B cell (primary cell): ENCODE results near the gene TIFAB. TPM values are rescaled to one million over a fixed set of nuclear protein-coding genes. Genes with fewer than 3 reads are reported as not detected.

Source experiments
- ATAC-seq: fragments of 200-7000 bp; cut with Tn5 transposase; one replicate; pipeline ENCODE4 v1.10.0; 2021; ENCODE audit warnings: low read depth, mild to moderate bottlenecking, moderate number of reproducible peaks, moderate library complexity
- CTCF ChIA-PET: fragments of 350-600 bp; sonication (Branson Sonifier 250); formaldehyde crosslinking; loops from one replicate; lab custom pipeline; 2021; ENCODE audit warnings: antibody characterized with exemption, inconsistent platforms; lab: Charles Lee
- POLR2A ChIA-PET: fragments of 350-600 bp; sonication (Branson Sonifier 250); formaldehyde crosslinking; loops from one replicate; lab custom pipeline; 2021; ENCODE audit warnings: antibody characterized with exemption; lab: Charles Lee
- DNase-seq: peaks from one replicate; pipeline ENCODE4 v3.0.0; 2013
- H2AFZ ChIP-seq: 2 replicates; pipeline ENCODE4 v1.6.1; 2012; ENCODE audit warnings: mild to moderate bottlenecking, low read depth, low read length; ENCODE audit not compliant: insufficient read depth, poor library complexity, severe bottlenecking
- H3K27ac ChIP-seq, 2 donors: 1 replicate in 1 of 2; 2 replicates in 1 of 2; pipeline ENCODE4 v1.5.1; 2012 to 2013; ENCODE audit warnings: low read length in 2 of 2, mild to moderate bottlenecking in 2 of 2, moderate library complexity in 1 of 2
- H3K27me3 ChIP-seq, 4 experiments: fragments of 200-600 bp in 1 of 4; sonication (generic) in 1 of 4; replicated peaks in 1 of 4; 1 replicate in 2 of 4; 2 replicates in 2 of 4; pipeline versions ENCODE4 v1.6.1 to v1.7.0; 2013 to 2016; ENCODE audit warnings: low read length in 3 of 4, mild to moderate bottlenecking in 2 of 4, mixed read lengths in 1 of 4, moderate library complexity in 1 of 4; ENCODE audit not compliant: insufficient read depth in 4 of 4, control insufficient read depth in 3 of 4; ENCODE audit errors: control extremely low read depth in 1 of 4
- H3K36me3 ChIP-seq, 2 experiments: replicated peaks in 1 of 2; 1 replicate in 1 of 2; 2 replicates in 1 of 2; pipeline versions ENCODE4 v1.6.1 to v1.7.1; 2013; ENCODE audit warnings: low read length in 1 of 2; ENCODE audit not compliant: insufficient read depth in 2 of 2, control insufficient read depth in 1 of 2; ENCODE audit errors: control extremely low read depth in 1 of 2, extremely low read depth in 1 of 2
- H3K4me1 ChIP-seq, 2 donors: fragments of 200-600 bp in 1 of 2; sonication (generic) in 1 of 2; 1 replicate in 1 of 2; 2 replicates in 1 of 2; pipeline versions ENCODE4 v1.5.1 to v1.6.1; 2013 to 2017; ENCODE audit warnings: low read length in 2 of 2; ENCODE audit not compliant: control insufficient read depth in 2 of 2, insufficient read depth in 2 of 2
- H3K4me2 ChIP-seq: replicated peaks from 2 replicates; pipeline ENCODE3; 2012; ENCODE audit warnings: mild to moderate bottlenecking, low read depth, low read length; ENCODE audit not compliant: poor library complexity, severe bottlenecking
- H3K4me3 ChIP-seq, 5 experiments: fragments of 200-600 bp in 1 of 5; sonication (generic) in 1 of 5; 1 replicate in 3 of 5; 2 replicates in 2 of 5; pipeline versions ENCODE4 v1.5.1 to v1.7.0; 2011 to 2016; ENCODE audit warnings: low read length in 4 of 5, mild to moderate bottlenecking in 4 of 5, low read depth in 2 of 5, control low read depth in 1 of 5, moderate library complexity in 1 of 5; ENCODE audit not compliant: insufficient read depth in 1 of 5; ENCODE audit errors: control extremely low read depth in 1 of 5, extremely low read depth in 1 of 5
- H3K79me2 ChIP-seq: fragments of 200-600 bp; sonication (generic); one replicate; pipeline ENCODE4 v1.6.0; 2016; ENCODE audit warnings: low read length; ENCODE audit not compliant: control insufficient read depth, insufficient read depth
- H3K9ac ChIP-seq: fragments of 200-600 bp; sonication (generic); 2 replicates; pipeline ENCODE4 v1.6.1; 2017; ENCODE audit warnings: mild to moderate bottlenecking, low read length, moderate library complexity
- H3K9me3 ChIP-seq, 3 donors: one replicate each; pipeline versions ENCODE4 v1.6.1 to v1.7.1; 2013; ENCODE audit warnings: low read length in 2 of 3; ENCODE audit not compliant: control insufficient read depth in 2 of 3, insufficient read depth in 1 of 3; ENCODE audit errors: control extremely low read depth in 1 of 3
- H4K20me1 ChIP-seq: 2 replicates; pipeline ENCODE4 v1.6.0; 2012; ENCODE audit warnings: mild to moderate bottlenecking, low read length; ENCODE audit not compliant: insufficient read depth, control insufficient read depth, poor library complexity, severe bottlenecking
- H3K27ac Mint-ChIP-seq: one replicate; pipeline ENCODE4 v1.8.0; 2021; ENCODE audit warnings: mixed read lengths
- H3K27me3 Mint-ChIP-seq: one replicate; pipeline ENCODE4 v1.8.0; 2021; ENCODE audit warnings: mixed read lengths
- H3K4me1 Mint-ChIP-seq: one replicate; pipeline ENCODE4 v1.8.0; 2021; ENCODE audit warnings: mixed read lengths
- H3K4me3 Mint-ChIP-seq: one replicate; pipeline ENCODE4 v1.8.0; 2021; ENCODE audit warnings: mixed read lengths
- H3K9me3 Mint-ChIP-seq: one replicate; pipeline ENCODE4 v1.8.0; 2022; ENCODE audit warnings: mixed read lengths; ENCODE audit not compliant: insufficient read depth
- EZH2 ChIP-seq: IDR thresholded peaks from 2 replicates; pipeline ENCODE4 v1.6.1; 2012; ENCODE audit warnings: borderline replicate concordance, low read depth, mild to moderate bottlenecking, moderate library complexity, low read length; ENCODE audit not compliant: insufficient read depth, poor library complexity, severe bottlenecking
- WGBS: methylation state at CpG from one replicate; pipeline ENCODE4 v1.1.5; 2013; ENCODE audit warnings: missing lambda C conversion rate; ENCODE audit not compliant: insufficient coverage; 5-methylcytosine and 5-hydroxymethylcytosine counted together
- intact Hi-C: fragments of 100-400 bp; cut with micrococcal nuclease; formaldehyde crosslinking; loops from one replicate; pipeline ENCODE4 v1.10.0; 2022
- polyA plus RNA-seq: library from polyadenylated mRNA; depleted of rRNA; stranded (reverse); fragments of >200 nt; gene quantifications from 2 replicates; pipeline ENCODE4 v1.2.3, GENCODE V29; 2012
- total RNA-seq, 2 donors: library from RNA; stranded (reverse); fragments of 120-200 nt in 1 of 2; gene quantifications; 1 replicate in 1 of 2; 2 replicates in 1 of 2; pipeline versions ENCODE4 v1.2.3 to v1.2.4, GENCODE V29; 2013 to 2022
- TF ChIP-seq, protein P1 (sequence below): fragments of 200-600 bp; IDR thresholded peaks from one replicate; pipeline ENCODE4 v1.8.0; 2022; ENCODE audit warnings: antibody characterized with exemption, mild to moderate bottlenecking

The TIFAB gene
- total and polyA plus RNA-seq, 2 donors (not counting 1 experiment from before 2014, with no cell fraction given): not detected

DNA sequence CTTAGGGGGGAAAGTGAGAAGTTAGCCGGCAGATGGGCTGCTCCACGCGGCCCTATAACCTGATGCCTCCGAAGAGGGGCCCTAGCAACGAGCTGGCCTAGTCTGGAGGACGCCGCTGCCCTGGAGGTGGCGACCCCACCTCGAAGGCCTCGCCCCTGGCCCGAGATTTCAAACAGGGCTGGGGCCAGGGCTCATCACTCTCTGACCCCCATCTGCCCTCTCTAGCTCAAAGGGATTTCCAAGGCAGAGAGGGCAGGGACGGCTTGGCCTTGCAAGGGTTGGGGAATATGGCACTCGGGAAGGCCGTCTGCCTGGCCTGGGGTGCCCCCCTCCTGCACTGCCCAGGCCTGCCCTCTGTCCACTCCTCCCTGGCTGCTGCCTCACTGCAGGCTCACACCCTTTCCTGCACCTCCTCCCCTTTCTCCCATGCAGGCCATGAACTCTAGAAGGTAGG, 25.5 kb upstream of the TIFAB start:
- 84% methylated on average over 14 of the region's 14 CpGs for WGBS
- no peaks in the 10 kb centered on the region for H3K4me1 ChIP-seq
- CTCF ChIA-PET: no interaction called here
- H3K79me2 ChIP-seq: no peaks in the 10 kb centered on the region
- Mint-ChIP-seq H3K27ac (no peak overlapping the region), H3K27me3 (peaks cover 30% of the 10 kb centered on the region), H3K4me1 (no peaks in the 10 kb centered on the region), H3K9me3 (no peaks in the 10 kb centered on the region), H3K4me3 (no peak overlapping the region)
- no peak overlapping the region for H3K4me3 ChIP-seq
- H4K20me1 ChIP-seq: no peaks in the 10 kb centered on the region
- intact Hi-C loops: no loop called here
- TF ChIP-seq, protein P1, sequence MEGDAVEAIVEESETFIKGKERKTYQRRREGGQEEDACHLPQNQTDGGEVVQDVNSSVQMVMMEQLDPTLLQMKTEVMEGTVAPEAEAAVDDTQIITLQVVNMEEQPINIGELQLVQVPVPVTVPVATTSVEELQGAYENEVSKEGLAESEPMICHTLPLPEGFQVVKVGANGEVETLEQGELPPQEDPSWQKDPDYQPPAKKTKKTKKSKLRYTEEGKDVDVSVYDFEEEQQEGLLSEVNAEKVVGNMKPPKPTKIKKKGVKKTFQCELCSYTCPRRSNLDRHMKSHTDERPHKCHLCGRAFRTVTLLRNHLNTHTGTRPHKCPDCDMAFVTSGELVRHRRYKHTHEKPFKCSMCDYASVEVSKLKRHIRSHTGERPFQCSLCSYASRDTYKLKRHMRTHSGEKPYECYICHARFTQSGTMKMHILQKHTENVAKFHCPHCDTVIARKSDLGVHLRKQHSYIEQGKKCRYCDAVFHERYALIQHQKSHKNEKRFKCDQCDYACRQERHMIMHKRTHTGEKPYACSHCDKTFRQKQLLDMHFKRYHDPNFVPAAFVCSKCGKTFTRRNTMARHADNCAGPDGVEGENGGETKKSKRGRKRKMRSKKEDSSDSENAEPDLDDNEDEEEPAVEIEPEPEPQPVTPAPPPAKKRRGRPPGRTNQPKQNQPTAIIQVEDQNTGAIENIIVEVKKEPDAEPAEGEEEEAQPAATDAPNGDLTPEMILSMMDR: no peak
- H2AFZ ChIP-seq: no peak overlapping the region
- no peak overlapping the region for H3K4me2 ChIP-seq
- no peak overlapping the region for H3K27ac ChIP-seq
- peaks cover 0 to 3% (median 0%) of the 10 kb centered on the region in 4 experiments for H3K27me3 ChIP-seq
- DNase-seq: no peak
- POLR2A ChIA-PET: no interaction called here
- H3K9me3 ChIP-seq: no peaks in the 10 kb centered on the region
- no peak for ATAC-seq
- no peak overlapping the region for H3K9ac ChIP-seq
- no peaks in the 10 kb centered on the region for H3K36me3 ChIP-seq

DNA sequence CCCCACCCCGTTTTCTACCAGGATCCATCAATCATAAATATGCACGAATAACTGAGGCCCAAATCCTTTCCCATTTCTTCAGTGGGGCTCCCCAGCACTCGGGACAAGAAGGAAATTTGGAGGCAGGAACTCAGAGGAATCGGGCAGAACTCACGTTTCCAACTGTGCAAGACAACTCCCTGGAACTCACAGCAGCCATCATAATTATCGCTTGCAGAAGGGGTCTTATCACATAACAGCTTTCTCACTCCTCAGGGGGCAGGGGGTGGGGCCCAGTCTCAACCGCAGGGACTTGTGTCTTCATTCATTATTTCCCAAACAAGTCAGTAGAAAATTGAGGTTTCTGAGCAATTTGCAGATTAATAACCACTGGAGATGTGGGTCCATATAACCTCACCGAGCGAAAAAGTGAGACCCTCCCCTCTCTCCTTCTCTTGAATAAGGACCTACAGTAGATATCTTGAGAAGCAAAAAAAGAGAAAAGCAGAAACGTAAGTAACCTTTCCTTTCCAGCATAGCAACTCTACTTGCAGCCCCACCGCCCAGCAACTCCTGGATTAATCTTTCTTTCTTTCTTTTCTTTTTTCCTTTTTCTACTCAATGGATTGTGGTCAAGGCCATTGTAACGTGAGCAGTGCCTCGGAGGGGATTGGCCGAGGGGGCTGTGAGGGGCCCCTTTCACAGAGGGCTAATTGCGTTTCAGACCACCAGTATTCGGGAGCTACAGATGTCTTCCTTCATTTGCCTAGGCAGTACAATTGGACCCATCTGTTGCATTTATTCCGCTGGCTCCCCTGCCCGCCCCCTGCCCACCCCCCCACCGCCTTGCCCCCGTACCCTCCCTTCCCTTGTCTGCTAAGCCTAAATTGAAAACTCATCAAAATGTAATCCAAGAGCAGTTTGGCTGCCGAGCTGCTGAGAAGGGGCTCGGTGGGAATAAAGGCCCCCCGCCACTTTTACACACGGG, 24.7 kb upstream of the TIFAB start:
- H3K9ac ChIP-seq: no peak overlapping the region
- no peaks in the 10 kb centered on the region for H3K4me1 ChIP-seq
- intact Hi-C loops: no loop called here
- no peak overlapping the region for H3K4me3 Mint-ChIP-seq
- no peaks in the 10 kb centered on the region for H3K9me3 Mint-ChIP-seq
- no peak overlapping the region for H2AFZ ChIP-seq
- H4K20me1 ChIP-seq: no peaks in the 10 kb centered on the region
- H3K36me3 ChIP-seq: no peaks in the 10 kb centered on the region
- 81% methylated on average over 12 of the region's 24 CpGs for WGBS
- H3K27me3 ChIP-seq: peaks cover 0 to 3% (median 0%) of the 10 kb centered on the region in 4 experiments
- no peak overlapping the region for H3K27ac Mint-ChIP-seq
- H3K9me3 ChIP-seq: no peaks in the 10 kb centered on the region
- no peaks in the 10 kb centered on the region for H3K4me1 Mint-ChIP-seq
- H3K79me2 ChIP-seq: no peaks in the 10 kb centered on the region
- CTCF ChIA-PET: interaction anchor here (1.2 kb wide), 1 partner anchor 89 kb away, joined by 3 read pairs; no protein-coding TSS in a partner anchor
- peaks cover 30% of the 10 kb centered on the region for H3K27me3 Mint-ChIP-seq
- DNase-seq (no peak), ATAC-seq (no peak)
- no peak overlapping the region for H3K27ac ChIP-seq
- POLR2A ChIA-PET: no interaction called here
- no peak overlapping the region for H3K4me2 ChIP-seq
- H3K4me3 ChIP-seq: no peak overlapping the region
- TF ChIP-seq EZH2: no peak
- TF ChIP-seq, protein P1: no peak
